LHCN-M2 (cell line): Measurements from ENCODE around the gene SIGLEC15. TPM values are rescaled to one million over a fixed set of nuclear protein-coding genes. Genes with fewer than 3 reads are reported as not detected.
"Not testable (repeated sequence)": the region's sequence is repeated elsewhere in the genome, so short reads cannot be mapped to it uniquely, and the experiment has no call there.

Source experiments
- DNase-seq: peaks from one replicate; pipeline ENCODE4 v3.0.0-alpha.2; 2012; ENCODE audit warnings: low read depth
- total RNA-seq: library from RNA; depleted of rRNA; stranded (reverse); fragments of >200 nt; gene quantifications from 2 replicates; pipeline ENCODE4 v1.2.3, GENCODE V29; 2014

SIGLEC15 gene
- total RNA-seq, 1 experiment from 2014 or later, result 5.0 TPM

GRCh38 chr18:45841765-45842442 lies 16.4 kb downstream of the SIGLEC15 start:
- no peak for DNase-seq

GRCh38 chr18:45843019-45843418 lies 17.5 kb downstream of the SIGLEC15 start:
- DNase-seq, result no peak

GRCh38 chr18:45844938-45845337 lies 19.5 kb downstream of the SIGLEC15 start:
- DNase-seq, result no peak

- DNase-seq, result no peak
These were observed 19.9 kb downstream of the SIGLEC15 start for GRCh38 chr18:45845410-45845809.

- no peak for DNase-seq
These were observed 21.6 kb downstream of the SIGLEC15 start for GRCh38 chr18:45847119-45847518.

- DNase-seq, result not testable (repeated sequence)
These were observed 23.2 kb downstream of the SIGLEC15 start for GRCh38 chr18:45848643-45849042.

GRCh38 chr18:45849529-45849928 lies 24.1 kb downstream of the SIGLEC15 start:
- no peak for DNase-seq

GRCh38 chr18:45850021-45850420 lies 24.5 kb downstream of the SIGLEC15 start:
- no peak for DNase-seq

- DNase-seq, result no peak
These were observed 25.9 kb downstream of the SIGLEC15 start for GRCh38 chr18:45851161-45851925.

- DNase-seq, result no peak
These were observed 27.2 kb downstream of the SIGLEC15 start for GRCh38 chr18:45852631-45853030.

- no peak for DNase-seq
These were observed 28.6 kb downstream of the SIGLEC15 start for GRCh38 chr18:45854036-45854586.

- peak; percentile 38 for DNase-seq
These were observed 31.1 kb downstream of the SIGLEC15 start for GRCh38 chr18:45856531-45856930.

- no peak for DNase-seq
These were observed 33.9 kb downstream of the SIGLEC15 start for GRCh38 chr18:45859334-45859733.

- DNase-seq, result no peak
These were observed 35.0 kb downstream of the SIGLEC15 start for GRCh38 chr18:45860492-45860891.

- DNase-seq, result peak; percentile 28
These were observed 35.5 kb downstream of the SIGLEC15 start for GRCh38 chr18:45860971-45861370.

- no peak for DNase-seq
These were observed 36.5 kb downstream of the SIGLEC15 start for GRCh38 chr18:45861926-45862325.

- no peak for DNase-seq
These were observed 38.0 kb downstream of the SIGLEC15 start for GRCh38 chr18:45863469-45863868.

- no peak for DNase-seq
These were observed 38.6 kb downstream of the SIGLEC15 start for GRCh38 chr18:45864081-45864480.

- DNase-seq, result no peak
These were observed 40.0 kb downstream of the SIGLEC15 start for GRCh38 chr18:45865466-45865865.

- DNase-seq, result no peak
These were observed 44.9 kb downstream of the SIGLEC15 start for GRCh38 chr18:45870419-45870818.

GRCh38 chr18:45871431-45872084 lies 46.1 kb downstream of the SIGLEC15 start:
- peak; percentile 54 for DNase-seq

GRCh38 chr18:45874491-45875184 lies 49.2 kb downstream of the SIGLEC15 start:
- DNase-seq, result no peak
